Ectodermal cell (in vitro differentiated cells): ENCODE measurements around the gene PRDM16.

Experiments
- H3K27ac ChIP-seq: 2 replicates; pipeline ENCODE4 v1.7.0; 2013; ENCODE audit warnings: mild to moderate bottlenecking, low read depth, low read length; ENCODE audit not compliant: insufficient read depth, poor library complexity, severe bottlenecking
- H3K27me3 ChIP-seq: 2 replicates; pipeline ENCODE4 v1.7.0; 2013; ENCODE audit warnings: mild to moderate bottlenecking, low read length; ENCODE audit not compliant: insufficient read depth, control insufficient read depth, poor library complexity, severe bottlenecking
- H3K36me3 ChIP-seq: one replicate; pipeline ENCODE4 v1.7.0; 2013; ENCODE audit warnings: low read length; ENCODE audit not compliant: control insufficient read depth, insufficient read depth
- H3K4me1 ChIP-seq: one replicate; pipeline ENCODE4 v1.7.0; 2013; ENCODE audit warnings: low read length; ENCODE audit not compliant: control insufficient read depth, insufficient read depth
- H3K4me3 ChIP-seq: 2 replicates; pipeline ENCODE4 v1.7.0; 2013; ENCODE audit warnings: low read depth, low read length, control low read depth; ENCODE audit not compliant: insufficient read depth
- H3K9me3 ChIP-seq: 2 replicates; pipeline ENCODE4 v1.7.0; 2013; ENCODE audit warnings: mild to moderate bottlenecking, low read length, moderate library complexity; ENCODE audit not compliant: control insufficient read depth
- WGBS, 2 experiments: methylation state at CpG; one replicate each; pipeline ENCODE4 v1.1.7; 2013; ENCODE audit warnings: missing lambda C conversion rate in 2 of 2; 5-methylcytosine and 5-hydroxymethylcytosine counted together

Gene PRDM16

DNA sequence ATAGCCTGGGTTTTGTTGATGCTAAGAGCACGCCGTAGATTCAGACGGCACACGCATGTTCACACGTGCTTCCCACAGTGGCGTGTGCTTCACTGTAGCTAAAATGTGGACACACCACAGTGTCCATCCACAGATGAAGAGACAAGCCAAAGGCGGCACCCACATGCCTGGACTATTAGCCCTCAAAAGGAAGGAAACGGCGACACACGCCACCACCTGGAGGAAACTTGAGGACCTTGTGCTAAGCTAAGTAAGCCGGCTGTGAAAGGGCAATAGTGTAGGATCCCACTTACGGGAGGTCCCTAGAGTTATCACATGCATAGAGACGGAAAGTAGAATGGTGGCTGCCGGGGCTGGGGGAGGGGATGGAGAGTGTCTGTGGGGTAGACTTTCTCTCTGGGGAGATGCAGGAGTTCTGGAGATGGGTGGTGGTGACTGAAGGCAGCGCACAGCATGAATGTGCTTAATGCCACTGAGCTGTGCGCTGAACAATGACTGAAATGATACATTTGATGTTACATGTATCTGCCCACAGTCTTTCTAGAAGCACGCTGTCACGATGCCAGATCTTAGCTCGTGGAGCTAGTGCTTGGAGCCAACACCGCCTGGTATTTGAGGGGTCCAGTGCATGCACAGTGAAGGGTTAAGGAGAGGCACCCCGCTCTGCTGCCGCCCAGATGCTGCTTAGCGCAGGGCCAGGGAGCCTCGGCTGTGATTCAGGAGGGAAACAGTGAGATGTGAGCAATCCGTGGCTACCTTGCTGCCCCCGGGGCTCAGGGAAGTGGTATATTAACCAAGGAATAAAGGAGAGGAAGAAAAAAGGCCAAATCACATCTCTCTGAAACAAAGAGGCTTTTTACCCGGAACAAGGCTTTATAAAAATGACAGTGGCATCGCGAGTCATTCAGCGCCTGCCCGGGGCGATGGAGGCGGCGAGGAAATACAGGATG lies 103.7 kb downstream of the PRDM16 start:
- Histone ChIP-seq H3K4me1 (peaks cover 29% of the 10 kb centered on the region), H3K9me3 (no peaks in the 10 kb centered on the region), H3K27ac (no peak overlapping the region), H3K4me3 (no peak overlapping the region), H3K27me3 (no peaks in the 10 kb centered on the region), H3K36me3 (no peaks in the 10 kb centered on the region)
- 92 to 93% methylated on average over 34 of the region's 34 CpGs for WGBS, 2 experiments

GRCh38 chr1:3173381-3173980 lies 104.5 kb downstream of the PRDM16 start:
- no peaks in the 10 kb centered on the region for H3K36me3 ChIP-seq
- 91 to 92% methylated on average over 30 of the region's 30 CpGs for WGBS, 2 experiments
- H3K27me3 ChIP-seq: no peaks in the 10 kb centered on the region
- H3K4me1 ChIP-seq: peaks cover 29% of the 10 kb centered on the region
- H3K4me3 ChIP-seq: no peak overlapping the region
- no peaks in the 10 kb centered on the region for H3K9me3 ChIP-seq
- H3K27ac ChIP-seq: no peak overlapping the region

DNA sequence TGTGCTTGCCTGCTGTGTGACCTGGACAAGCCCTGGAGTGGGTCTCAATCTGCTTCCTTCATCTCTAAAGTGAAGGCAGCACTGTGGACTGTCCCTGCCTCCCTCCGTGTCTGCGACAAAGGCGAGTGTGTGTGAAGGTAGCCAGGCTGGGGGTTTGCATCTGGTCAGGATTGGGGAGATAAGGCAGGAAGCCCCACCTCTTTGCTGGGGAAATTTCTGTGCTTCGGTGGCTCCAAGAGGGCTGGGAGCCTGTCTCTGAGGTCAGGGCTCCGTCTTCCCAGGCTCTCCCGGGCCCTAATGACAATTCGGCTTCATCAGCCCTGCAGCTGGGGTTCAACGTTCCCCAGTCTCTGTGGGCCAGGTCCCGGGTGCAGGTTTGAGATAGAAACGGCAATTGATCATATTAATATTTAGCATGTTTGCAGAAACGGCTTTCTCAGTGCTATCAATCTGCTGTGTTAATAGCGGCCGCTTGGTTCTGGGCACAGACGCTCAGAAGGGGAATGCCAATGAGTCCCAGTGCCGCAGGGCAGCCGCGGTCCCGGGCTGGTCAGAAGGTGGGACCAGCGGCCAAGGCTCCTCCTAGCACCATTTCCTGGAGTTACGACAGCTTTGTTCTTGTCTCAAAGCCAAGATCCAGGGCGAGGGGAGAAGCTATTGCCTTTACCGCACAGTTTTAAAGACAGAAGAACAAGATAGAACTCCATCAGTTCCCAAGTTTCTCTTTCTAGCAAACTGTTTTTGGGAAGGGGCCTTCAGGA lies 105.7 kb downstream of the PRDM16 start:
- Histone ChIP-seq H3K9me3 (no peaks in the 10 kb centered on the region), H3K4me1 (peaks cover 22% of the 10 kb centered on the region), H3K4me3 (no peak overlapping the region), H3K36me3 (no peaks in the 10 kb centered on the region), H3K27me3 (no peaks in the 10 kb centered on the region), H3K27ac (no peak overlapping the region)
- 92 to 94% methylated on average over 22 of the region's 22 CpGs for WGBS, 2 experiments

- H3K27me3 ChIP-seq: no peaks in the 10 kb centered on the region
- no peak overlapping the region for H3K27ac ChIP-seq
- WGBS, 2 experiments: 92 to 93% methylated on average over 8 of the region's 8 CpGs
- no peaks in the 10 kb centered on the region for H3K36me3 ChIP-seq
- peaks cover 14% of the 10 kb centered on the region for H3K4me1 ChIP-seq
- no peaks in the 10 kb centered on the region for H3K9me3 ChIP-seq
- no peak overlapping the region for H3K4me3 ChIP-seq
Measured at GRCh38 chr1:3175486-3175885, 106.5 kb downstream of the PRDM16 start.

DNA sequence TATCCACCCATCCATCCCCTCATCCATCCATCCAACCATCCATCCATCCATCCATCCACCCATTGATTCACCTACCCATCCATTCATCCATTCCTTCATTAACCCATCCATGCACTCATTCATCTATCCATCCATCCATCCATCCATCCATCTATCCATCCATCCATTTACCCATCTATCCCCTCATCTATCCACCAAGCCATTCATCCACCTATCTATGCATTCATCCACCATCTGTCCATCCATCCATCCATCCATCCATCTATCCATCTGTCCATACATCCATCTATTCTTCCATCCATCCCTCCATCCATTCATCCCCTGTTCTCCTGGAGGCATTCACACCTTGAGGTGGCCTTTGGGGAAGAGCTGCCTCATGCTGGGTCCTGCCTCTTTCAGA lies 107.0 kb downstream of the PRDM16 start:
- Histone ChIP-seq H3K36me3 (no peaks in the 10 kb centered on the region), H3K27me3 (no peaks in the 10 kb centered on the region), H3K27ac (no peak overlapping the region), H3K4me3 (no peak overlapping the region), H3K9me3 (no peaks in the 10 kb centered on the region), H3K4me1 (peaks cover 8% of the 10 kb centered on the region)

- Histone ChIP-seq H3K4me1 (peaks cover 5% of the 10 kb centered on the region), H3K27ac (no peak overlapping the region), H3K9me3 (no peaks in the 10 kb centered on the region), H3K4me3 (no peak overlapping the region), H3K36me3 (no peaks in the 10 kb centered on the region), H3K27me3 (no peaks in the 10 kb centered on the region)
- WGBS, 2 experiments: 90% methylated on average over 2 of the region's 2 CpGs
Measured at GRCh38 chr1:3176820-3177219, 107.8 kb downstream of the PRDM16 start.

DNA sequence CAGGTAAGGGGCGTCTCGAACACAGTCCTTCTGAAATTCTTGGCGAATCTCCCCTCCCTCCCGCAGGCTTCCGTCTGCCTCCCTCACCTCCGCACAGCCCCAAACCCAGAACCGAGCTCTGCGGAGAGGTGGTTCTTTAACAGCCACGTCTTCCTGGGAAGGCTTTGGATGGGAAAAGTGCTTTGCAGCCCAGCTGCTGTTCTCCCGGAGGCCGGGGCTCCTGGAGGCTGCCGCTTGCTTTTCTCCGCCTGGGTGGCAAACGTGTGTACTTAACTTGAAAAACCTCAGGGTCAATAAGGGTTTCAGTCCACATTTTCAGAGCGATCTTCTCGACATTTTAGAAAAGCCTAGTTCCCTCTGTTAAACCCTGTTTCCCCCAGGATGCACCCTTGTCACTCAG lies 109.3 kb downstream of the PRDM16 start:
- WGBS, 2 experiments: 92 to 93% methylated on average over 16 of the region's 16 CpGs
- Histone ChIP-seq H3K4me1 (peaks cover 5% of the 10 kb centered on the region), H3K27me3 (no peaks in the 10 kb centered on the region), H3K4me3 (no peak overlapping the region), H3K27ac (no peak overlapping the region), H3K36me3 (no peaks in the 10 kb centered on the region), H3K9me3 (no peaks in the 10 kb centered on the region)

DNA sequence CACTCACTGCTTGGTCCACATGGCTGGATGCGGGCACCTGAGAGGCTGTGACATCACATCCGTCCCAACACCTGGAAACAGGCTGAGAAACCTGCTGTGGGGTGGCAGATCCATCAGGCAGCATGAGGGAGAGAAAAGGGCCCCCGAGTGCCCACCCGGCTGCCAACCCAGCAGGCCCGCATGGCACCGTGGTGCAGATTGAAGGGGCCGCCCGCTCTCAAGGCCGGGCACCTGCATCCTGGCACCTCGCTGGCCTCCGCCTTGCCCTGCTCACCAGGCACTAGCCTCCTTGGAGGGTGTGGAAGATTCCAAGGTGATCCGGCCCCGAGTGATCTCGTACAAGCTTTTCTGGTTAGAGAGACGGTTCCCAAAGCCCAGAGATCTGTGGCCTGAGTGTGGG lies 110.5 kb downstream of the PRDM16 start:
- Histone ChIP-seq H3K27me3 (no peaks in the 10 kb centered on the region), H3K36me3 (no peaks in the 10 kb centered on the region), H3K27ac (no peak overlapping the region), H3K4me1 (peaks cover 3% of the 10 kb centered on the region), H3K9me3 (no peaks in the 10 kb centered on the region), H3K4me3 (no peak overlapping the region)
- WGBS, 2 experiments: 91 to 92% methylated on average over 15 of the region's 15 CpGs

GRCh38 chr1:3180915-3181314 lies 111.9 kb downstream of the PRDM16 start:
- Histone ChIP-seq H3K27me3 (no peaks in the 10 kb centered on the region), H3K27ac (no peak overlapping the region), H3K4me3 (no peak overlapping the region), H3K9me3 (no peaks in the 10 kb centered on the region), H3K36me3 (no peaks in the 10 kb centered on the region), H3K4me1 (peaks cover 3% of the 10 kb centered on the region)
- WGBS, 2 experiments: 91 to 93% methylated on average over 36 of the region's 36 CpGs

DNA sequence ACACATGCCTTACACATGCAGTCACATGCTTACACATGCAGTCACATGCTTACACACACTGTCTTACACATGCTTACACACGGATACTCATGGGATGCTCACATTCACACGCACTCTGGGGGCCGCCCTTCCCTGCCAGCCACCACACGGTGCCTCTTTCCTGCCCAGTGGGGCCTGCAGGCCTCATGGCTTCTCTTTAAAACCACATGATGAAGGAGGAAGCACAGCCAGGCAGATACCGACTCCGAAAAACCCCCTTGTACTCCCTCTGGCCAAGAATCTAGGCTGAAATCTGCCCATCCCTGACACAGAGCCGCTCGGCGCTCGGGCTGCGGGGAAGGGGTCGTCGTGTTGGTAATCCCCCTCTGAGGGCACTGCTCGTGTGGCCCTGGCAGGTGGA lies 113.0 kb downstream of the PRDM16 start:
- no peaks in the 10 kb centered on the region for H3K27me3 ChIP-seq
- H3K4me1 ChIP-seq: peaks cover 3% of the 10 kb centered on the region
- no peak overlapping the region for H3K27ac ChIP-seq
- no peaks in the 10 kb centered on the region for H3K9me3 ChIP-seq
- no peak overlapping the region for H3K4me3 ChIP-seq
- H3K36me3 ChIP-seq: no peaks in the 10 kb centered on the region
- WGBS, 2 experiments: 95 to 97% methylated on average over 14 of the region's 14 CpGs
